WTC11 (cell line): ENCODE data around the gene TMC6. TPM values are rescaled to one million over a fixed set of nuclear protein-coding genes. Genes with fewer than 3 reads are reported as not detected.

ENCODE experiments used
- ATAC-seq: fragments of 200-7000 bp; cut with Tn5 transposase; 2 replicates; pipeline ENCODE4 v1.10.0; 2021; ENCODE audit warnings: mild to moderate bottlenecking, moderate library complexity
- CTCF ChIA-PET: fragments of 300-600 bp; sonication (Branson Sonifier 250); formaldehyde crosslinking; loops from one replicate; lab custom pipeline; 2021; ENCODE audit warnings: antibody characterized with exemption; lab: Charles Lee
- POLR2A ChIA-PET: fragments of 350-600 bp; sonication (Branson Sonifier 250); formaldehyde crosslinking; loops from one replicate; lab custom pipeline; 2021; ENCODE audit warnings: antibody characterized with exemption; lab: Charles Lee
- DNase-seq: peaks from one replicate; pipeline ENCODE4 v3.0.0; 2021; ENCODE audit warnings: low spot score
- H3K27ac Mint-ChIP-seq: 2 replicates; pipeline ENCODE4 v1.8.0; 2021; ENCODE audit warnings: mixed read lengths
- H3K27me3 Mint-ChIP-seq: 2 replicates; pipeline ENCODE4 v1.8.0; 2021; ENCODE audit warnings: low read depth, mild to moderate bottlenecking, moderate library complexity, mixed read lengths
- H3K36me3 Mint-ChIP-seq: 2 replicates; pipeline ENCODE4 v1.8.0; 2021; ENCODE audit warnings: mixed read lengths
- H3K4me1 Mint-ChIP-seq: 2 replicates; pipeline ENCODE4 v1.8.0; 2022; ENCODE audit warnings: mixed read lengths
- H3K4me3 Mint-ChIP-seq: 2 replicates; pipeline ENCODE4 v1.8.0; 2021; ENCODE audit warnings: mild to moderate bottlenecking, moderate library complexity, mixed read lengths
- H3K9me3 Mint-ChIP-seq: 2 replicates; pipeline ENCODE4 v1.8.0; 2021; ENCODE audit warnings: mixed read lengths
- ARID4B ChIP-seq: sonication (generic); formaldehyde crosslinking; IDR thresholded peaks from 2 replicates; pipeline ENCODE4 v1.8.0; 2023; ENCODE audit warnings: missing genetic modification reagents, mild to moderate bottlenecking, borderline replicate concordance
- E2F4 ChIP-seq: sonication (generic); formaldehyde crosslinking; IDR thresholded peaks from 2 replicates; pipeline ENCODE4 v1.8.1; 2022; ENCODE audit warnings: low read depth, mild to moderate bottlenecking, moderate library complexity, missing genetic modification reagents, borderline replicate concordance
- NFATC4 ChIP-seq: fragments of 250-450 bp; sonication (Bioruptor Pico); IDR thresholded peaks from 2 replicates; pipeline ENCODE4 v1.9.0; 2021; ENCODE audit warnings: mild to moderate bottlenecking
- PRDM15 ChIP-seq: sonication (generic); formaldehyde crosslinking; IDR thresholded peaks from 2 replicates; pipeline ENCODE4 v1.8.0; 2022; ENCODE audit warnings: missing genetic modification reagents
- PREB ChIP-seq: sonication (generic); formaldehyde crosslinking; IDR thresholded peaks from 2 replicates; pipeline ENCODE4 v1.8.1; 2022; ENCODE audit warnings: mild to moderate bottlenecking, missing genetic modification reagents, moderate library complexity, borderline replicate concordance
- PRRX2 ChIP-seq: fragments of 250-450 bp; sonication (Bioruptor Pico); IDR thresholded peaks from 2 replicates; pipeline ENCODE4 v1.8.0; 2021; ENCODE audit warnings: mild to moderate bottlenecking
- SOX15 ChIP-seq: fragments of 250-450 bp; sonication (Bioruptor Pico); IDR thresholded peaks from 2 replicates; pipeline ENCODE4 v1.9.0; 2021; ENCODE audit warnings: mild to moderate bottlenecking
- TCF7 ChIP-seq: sonication (generic); formaldehyde crosslinking; IDR thresholded peaks from 2 replicates; pipeline ENCODE4 v1.8.0; 2022; ENCODE audit warnings: mild to moderate bottlenecking, low read depth, missing genetic modification reagents, moderate library complexity
- TEAD4 ChIP-seq: sonication (generic); formaldehyde crosslinking; IDR thresholded peaks from 2 replicates; pipeline ENCODE4 v1.8.0; 2022; ENCODE audit warnings: mild to moderate bottlenecking, missing genetic modification reagents
- ZNF121 ChIP-seq: sonication (generic); formaldehyde crosslinking; IDR thresholded peaks from 2 replicates; pipeline ENCODE4 v1.8.0; 2023; ENCODE audit warnings: missing genetic modification reagents
- ZNF263 ChIP-seq: sonication (generic); formaldehyde crosslinking; IDR thresholded peaks from 2 replicates; pipeline ENCODE4 v1.8.1; 2022; ENCODE audit warnings: low read depth, mild to moderate bottlenecking, moderate library complexity, missing genetic modification reagents
- ZNF281 ChIP-seq: sonication (generic); formaldehyde crosslinking; IDR thresholded peaks from 2 replicates; pipeline ENCODE4 v1.8.0; 2023; ENCODE audit warnings: mild to moderate bottlenecking, missing genetic modification reagents
- total RNA-seq: library from RNA; stranded (reverse); gene quantifications from 3 replicates; pipeline ENCODE4 v1.2.3, GENCODE V29; 2021

Gene TMC6
- total RNA-seq, 1 experiment from 2014 or later = 120 TPM

GRCh38 chr17:78103311-78103710 is 25.2 kb downstream of the TMC6 start:
- no peak overlapping the region for H3K4me3 Mint-ChIP-seq
- TF ChIP-seq SOX15 (CRISPR knock-in tag) = no peak
- no peak for TF ChIP-seq NFATC4
- no peak for TF ChIP-seq ZNF263 (CRISPR knock-in tag)
- TF ChIP-seq ARID4B = no peak
- no peak for TF ChIP-seq ZNF121 (CRISPR knock-in tag)
- TF ChIP-seq TEAD4 (CRISPR knock-in tag) = no peak
- TF ChIP-seq TCF7 (CRISPR knock-in tag) = no peak
- H3K36me3 Mint-ChIP-seq = peaks cover 62% of the 10 kb centered on the region
- H3K9me3 Mint-ChIP-seq = peaks cover 29% of the 10 kb centered on the region
- peaks cover 9% of the 10 kb centered on the region for H3K4me1 Mint-ChIP-seq
- ChIA-PET POLR2A (no interaction called here), CTCF (interaction anchor here (1.5 kb wide), 1 partner anchor 18 kb away, joined by 7 read pairs; no protein-coding TSS in a partner anchor)
- no peaks in the 10 kb centered on the region for H3K27me3 Mint-ChIP-seq
- DNase-seq (no peak), ATAC-seq (no peak)
- no peak overlapping the region for H3K27ac Mint-ChIP-seq

GRCh38 chr17:78101542-78101941 is 27.0 kb downstream of the TMC6 start:
- Mint-ChIP-seq H3K4me1 (peaks cover 9% of the 10 kb centered on the region), H3K27me3 (no peaks in the 10 kb centered on the region), H3K9me3 (peaks cover 33% of the 10 kb centered on the region), H3K4me3 (no peak overlapping the region), H3K27ac (no peak overlapping the region), H3K36me3 (peaks cover 77% of the 10 kb centered on the region)
- DNase-seq = no peak
- POLR2A ChIA-PET = interaction anchor here (0.6 kb wide), 1 partner anchor 801 kb away, joined by 4 read pairs; no protein-coding TSS in a partner anchor
- CTCF ChIA-PET = no interaction called here
- no peak for ATAC-seq
- no peak for TF ChIP-seq PRDM15 (CRISPR knock-in tag)
- no peak for TF ChIP-seq PREB (CRISPR knock-in tag)
- TF ChIP-seq ZNF281 = no peak
- TF ChIP-seq PRRX2 (CRISPR knock-in tag) = no peak
- TF ChIP-seq TEAD4 (CRISPR knock-in tag) = no peak
- no peak for TF ChIP-seq E2F4 (CRISPR knock-in tag)
